ENCODE data around the gene IFI27L1. TPM values are rescaled to one million over a fixed set of nuclear protein-coding genes. Genes with fewer than 3 reads are reported as not detected.
"Not testable (repeated sequence)": the region's sequence is repeated elsewhere in the genome, so short reads cannot be mapped to it uniquely, and the experiment has no call there.

IFI27L1 gene
- total RNA-seq, 1 donor from 2014 or later: 18.1 TPM

DNA sequence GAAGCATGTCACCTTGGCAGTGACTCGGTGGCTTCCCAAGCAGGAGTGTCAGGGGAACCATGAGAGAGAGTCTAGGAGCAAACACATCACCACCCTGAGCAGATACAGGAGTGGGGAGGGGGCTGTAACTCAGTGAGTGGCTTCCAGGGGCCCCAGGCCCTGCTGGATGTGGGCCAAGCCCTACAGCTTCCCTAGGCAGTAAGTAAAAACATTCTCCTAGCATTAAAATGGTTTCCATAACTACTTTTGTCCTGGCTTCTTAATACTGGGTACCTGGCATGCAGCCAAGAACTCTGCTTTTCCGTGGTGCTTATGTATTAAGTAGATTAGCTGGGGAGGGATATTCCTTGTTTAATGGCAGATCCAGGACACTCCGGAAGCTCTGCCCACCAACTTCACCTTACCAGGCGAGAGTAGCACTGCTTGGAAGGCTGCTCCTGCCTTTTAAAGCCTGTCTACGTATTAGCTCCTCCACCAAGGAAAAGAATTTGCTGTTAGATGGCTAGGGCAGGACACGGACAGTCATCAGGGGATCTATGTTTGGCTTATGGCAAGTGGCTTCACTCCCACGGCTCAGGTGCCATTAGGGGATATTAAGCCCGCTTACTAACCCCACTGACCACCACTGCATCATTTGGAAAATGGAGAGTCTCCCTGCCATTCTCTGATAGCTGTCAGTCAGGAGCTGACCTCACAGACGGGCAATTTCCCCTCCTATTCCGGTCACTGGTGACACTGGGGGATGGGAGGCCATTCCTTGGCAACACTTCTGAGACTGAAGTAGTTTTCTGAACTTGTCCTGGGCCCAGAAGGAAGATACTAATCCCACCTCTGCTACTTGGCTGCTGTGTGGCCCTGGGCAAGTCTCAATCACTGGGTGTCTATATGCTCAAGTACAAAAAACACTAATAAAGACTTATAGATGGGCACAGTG lies 32.2 kb upstream of the IFI27L1 start:
- no peak for ATAC-seq

DNA sequence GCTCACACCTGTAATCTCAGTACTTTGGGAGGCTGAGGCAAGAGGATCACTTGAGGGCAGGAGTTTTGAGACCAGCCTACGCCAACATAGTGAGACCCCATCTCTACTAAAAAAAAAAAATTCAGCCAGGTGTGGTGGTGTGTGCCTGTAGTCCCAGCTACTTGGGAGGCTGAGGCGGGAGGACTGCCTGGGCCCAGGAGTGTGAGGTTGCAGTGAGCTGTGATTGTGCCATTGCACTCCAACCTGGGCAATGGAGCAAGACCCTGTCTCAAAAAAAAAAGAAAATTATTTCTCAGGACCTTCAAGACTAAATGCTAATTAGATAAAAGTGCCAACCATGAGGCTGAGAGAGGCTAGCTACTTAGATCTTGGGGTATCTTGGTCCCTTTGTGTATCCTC lies 31.5 kb upstream of the IFI27L1 start:
- no peak for ATAC-seq

GRCh38 chr14:94050231-94050880 lies 30.8 kb upstream of the IFI27L1 start:
- ATAC-seq: no peak

GRCh38 chr14:94051115-94051514 lies 30.0 kb upstream of the IFI27L1 start:
- no peak for ATAC-seq

DNA sequence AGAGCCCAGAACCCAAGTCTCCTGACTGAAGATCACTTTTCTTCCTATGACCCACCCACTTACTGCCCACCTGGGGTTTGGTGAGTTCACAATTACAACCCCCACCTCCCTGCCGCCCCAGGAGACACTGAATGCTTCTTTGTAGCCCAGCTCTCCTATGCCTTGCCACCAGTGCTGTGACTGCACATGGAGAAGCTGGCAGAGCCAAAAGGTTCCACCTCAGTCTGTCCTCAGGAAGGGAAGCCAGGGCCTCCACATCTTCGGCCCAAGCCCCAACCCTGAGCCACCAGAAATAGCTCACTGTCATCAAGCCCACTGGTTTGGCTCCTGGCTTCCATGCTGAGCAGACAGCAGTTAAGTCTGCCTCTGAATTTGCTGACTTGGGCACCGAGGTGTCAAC lies 29.3 kb upstream of the IFI27L1 start:
- ATAC-seq: no peak

DNA sequence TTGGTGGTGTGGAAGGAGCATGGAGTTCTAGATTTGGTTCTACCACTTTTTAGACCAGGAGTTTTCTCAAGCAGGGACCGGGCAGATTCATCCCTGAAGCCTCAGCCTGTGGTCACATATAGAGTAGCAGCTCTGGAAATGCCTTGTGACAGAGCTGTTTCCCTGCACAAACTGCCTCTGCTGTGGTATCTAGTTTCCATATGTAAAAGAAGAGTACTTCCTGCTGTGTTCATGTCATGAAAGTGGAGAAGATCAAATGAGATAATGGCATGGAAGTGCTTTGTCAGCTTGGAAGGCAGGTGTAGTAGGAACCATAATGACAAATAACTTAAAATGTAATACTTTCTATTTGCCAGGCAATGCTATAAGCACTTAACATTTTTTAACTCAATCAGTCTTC lies 28.9 kb upstream of the IFI27L1 start:
- ATAC-seq: no peak

DNA sequence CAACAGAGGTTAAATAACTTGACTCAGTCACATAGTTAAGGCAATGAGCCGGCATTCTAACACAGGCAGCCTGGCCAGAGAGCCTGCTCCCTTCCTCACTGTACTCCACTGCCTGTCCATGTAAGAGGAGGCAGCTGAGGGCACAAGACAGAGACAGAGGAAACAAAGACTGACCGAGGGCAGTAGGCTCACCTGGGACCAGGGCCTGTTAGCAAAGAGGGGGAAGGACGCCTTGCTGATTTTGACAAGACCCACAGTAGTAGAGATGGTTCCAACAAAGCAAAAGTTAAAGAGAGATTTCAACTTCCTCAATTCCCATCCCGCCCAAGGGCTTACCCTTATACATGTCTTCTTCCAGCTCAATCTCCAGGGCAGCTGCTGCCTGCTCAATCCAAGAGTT lies 28.4 kb upstream of the IFI27L1 start:
- no peak for ATAC-seq

DNA sequence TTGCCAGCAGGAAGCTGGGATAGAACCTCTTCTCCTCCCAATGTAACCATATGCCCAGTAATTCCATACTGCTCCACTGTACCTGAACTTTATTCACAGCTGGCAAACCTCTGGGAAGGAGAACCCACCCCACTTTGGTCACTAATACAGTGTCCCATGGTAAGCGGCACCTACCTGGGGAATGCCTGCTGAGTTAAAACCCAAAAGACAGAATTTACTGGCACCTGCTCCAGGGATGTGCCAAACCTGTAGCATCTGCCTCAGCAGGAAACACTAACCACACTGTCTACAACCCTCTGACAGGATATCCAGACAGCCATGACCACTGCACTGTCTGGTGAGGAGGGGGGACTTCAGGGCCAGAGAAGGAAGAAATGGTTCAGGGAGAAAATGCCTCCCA lies 26.7 kb upstream of the IFI27L1 start:
- no peak for ATAC-seq

GRCh38 chr14:94054936-94055335 lies 26.2 kb upstream of the IFI27L1 start:
- ATAC-seq: no peak

GRCh38 chr14:94056579-94057308 lies 24.4 kb upstream of the IFI27L1 start:
- no peak for ATAC-seq

DNA sequence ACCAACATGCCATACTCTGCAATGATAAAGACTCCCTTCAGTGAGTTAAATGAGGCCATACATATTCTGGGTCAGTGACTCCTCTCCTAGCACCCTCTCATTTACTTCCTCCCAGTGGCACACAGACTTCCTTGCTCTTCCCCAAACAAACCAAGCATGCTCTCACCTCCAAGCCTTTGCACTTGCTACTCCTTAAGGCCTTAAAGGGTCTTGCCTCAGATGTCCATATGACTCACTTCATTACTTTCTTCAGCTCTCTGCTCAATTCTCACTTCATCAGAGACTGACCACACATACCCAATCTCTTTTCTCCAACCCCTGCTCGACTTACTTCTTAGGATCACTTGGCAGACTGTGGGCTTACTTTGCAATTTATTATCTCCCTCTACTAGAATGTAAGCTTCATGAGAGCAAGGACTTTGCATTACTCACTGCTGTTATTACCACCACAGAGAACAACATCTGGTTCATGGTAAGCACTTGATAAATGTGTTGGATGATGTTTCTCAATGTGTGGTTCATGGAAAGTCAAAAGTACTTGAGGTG lies 22.9 kb upstream of the IFI27L1 start:
- ATAC-seq: no peak

- no peak for ATAC-seq
Measured at GRCh38 chr14:94058674-94059138, 22.4 kb upstream of the IFI27L1 start.

DNA sequence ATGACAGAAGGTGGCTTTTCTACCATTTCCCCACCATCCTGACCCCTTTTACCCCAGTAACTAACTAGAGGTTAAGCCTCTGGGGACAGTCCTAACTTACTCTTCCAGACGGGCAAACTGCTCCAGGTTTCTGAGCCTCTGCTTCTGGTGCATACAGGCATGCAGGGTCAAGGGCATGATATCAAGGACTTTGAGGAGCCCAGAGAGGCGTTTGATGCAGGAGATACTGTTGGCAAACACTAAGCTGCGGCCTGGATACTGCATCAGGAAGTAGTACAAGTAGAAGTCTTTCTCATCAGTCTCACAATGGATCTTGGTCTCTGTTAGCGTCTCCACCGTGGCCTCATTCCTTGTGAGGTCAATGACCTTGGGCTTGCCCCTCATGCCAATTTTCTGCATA lies 21.1 kb upstream of the IFI27L1 start:
- no peak for ATAC-seq

DNA sequence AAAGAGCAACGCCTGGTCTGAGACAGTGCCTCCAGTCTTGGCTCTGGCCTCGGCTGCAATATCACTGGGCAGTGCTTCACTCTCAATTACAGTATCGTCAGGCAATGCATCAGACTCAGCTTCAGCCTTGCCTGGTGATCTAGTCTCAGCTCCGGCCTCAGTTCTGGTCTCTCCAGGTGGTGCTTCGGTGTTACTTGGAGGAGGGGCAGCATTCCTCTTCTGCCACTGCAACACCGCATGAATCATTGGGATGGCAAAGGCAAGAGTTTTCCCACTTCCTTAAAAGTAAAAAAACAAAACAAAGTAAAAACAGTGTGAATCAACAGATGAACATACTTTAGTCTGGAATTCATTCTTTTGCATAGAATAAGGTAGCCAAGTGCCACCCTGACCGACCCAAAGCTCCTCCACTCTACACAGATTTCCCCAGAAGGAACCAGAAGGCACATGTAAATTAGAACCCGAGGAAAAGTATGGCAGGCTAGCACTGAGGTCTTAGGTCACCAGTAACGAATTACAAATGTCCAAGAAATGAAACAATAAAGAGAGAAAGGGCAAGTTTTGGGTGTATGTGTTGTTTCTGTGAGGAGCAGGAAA lies 18.7 kb upstream of the IFI27L1 start:
- ATAC-seq: no peak

- ATAC-seq: peak; percentile 97
Measured at GRCh38 chr14:94066089-94066676, 14.9 kb upstream of the IFI27L1 start.

DNA sequence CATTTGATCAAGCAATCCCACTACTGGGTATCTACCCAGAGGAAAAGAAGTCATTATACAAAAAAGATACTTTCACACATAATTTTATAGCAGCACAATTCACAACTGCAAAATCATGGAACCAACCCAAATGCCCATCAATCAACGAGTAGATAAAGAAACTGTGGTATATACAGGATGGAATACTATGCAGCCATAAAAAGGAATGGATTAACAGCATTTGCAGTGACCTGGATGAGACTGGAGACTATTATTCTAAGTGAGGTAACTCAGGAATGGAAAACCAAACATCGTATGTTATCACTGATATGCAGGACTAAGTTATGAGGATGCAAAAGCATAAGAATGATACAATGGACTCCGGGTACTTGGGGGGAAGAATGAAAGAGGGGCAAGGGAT lies 9.0 kb upstream of the IFI27L1 start:
- not testable (repeated sequence) for ATAC-seq

GRCh38 chr14:94074534-94074933 lies 6.6 kb upstream of the IFI27L1 start:
- no peak for ATAC-seq

DNA sequence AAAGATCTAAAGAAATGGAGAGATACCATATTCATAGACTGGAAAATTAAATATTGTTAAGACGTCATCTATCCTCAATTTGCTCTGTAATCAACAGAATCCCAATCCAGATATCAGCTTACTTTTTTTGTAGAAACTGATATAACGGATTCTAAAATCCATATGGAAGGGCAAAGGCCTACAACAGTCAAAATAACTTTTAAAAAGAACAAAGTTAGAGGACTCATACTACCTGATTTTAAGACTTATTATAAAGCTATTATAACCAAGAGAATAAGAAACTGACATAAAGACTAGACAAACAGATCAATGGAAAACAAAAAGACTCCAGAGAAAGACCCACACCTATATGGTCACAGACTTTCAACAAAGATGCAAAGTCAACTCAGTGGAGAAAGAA lies 6.1 kb upstream of the IFI27L1 start:
- ATAC-seq: no peak

- no peak for ATAC-seq
Measured at GRCh38 chr14:94077111-94077821, 3.8 kb upstream of the IFI27L1 start.

- ATAC-seq: no peak
Measured at GRCh38 chr14:94077823-94078222, 3.3 kb upstream of the IFI27L1 start.

GRCh38 chr14:94079891-94080620 lies 1.1 kb upstream of the IFI27L1 start:
- ATAC-seq: no peak
